GM23248 (cell line): ENCODE results near the gene MED20. TPM values are rescaled to one million over a fixed set of nuclear protein-coding genes. Genes with fewer than 3 reads are reported as not detected.
A peak's percentile ranks its signal among the peaks of the same experiment; 100 is the strongest.

Experiments used
- DNase-seq: peaks from one replicate; pipeline ENCODE4 v3.0.0-alpha.2; 2015
- H2AFZ ChIP-seq: fragments of 200-600 bp; sonication (generic); 2 replicates; pipeline ENCODE4 v1.6.1; 2016; ENCODE audit warnings: antibody characterized with exemption
- H3F3A ChIP-seq: fragments of 200-600 bp; sonication (generic); 2 replicates; pipeline ENCODE4 v1.6.1; 2016; ENCODE audit warnings: mild to moderate bottlenecking, antibody characterized with exemption, mixed run types; ENCODE audit not compliant: insufficient read depth
- H3K27ac ChIP-seq: fragments of 200-600 bp; sonication (generic); 2 replicates; pipeline ENCODE4 v1.5.1; 2016; ENCODE audit warnings: mild to moderate bottlenecking
- H3K27me3 ChIP-seq: fragments of 200-600 bp; sonication (generic); replicated peaks from 2 replicates; pipeline ENCODE4 v1.6.1; 2016; ENCODE audit warnings: mild to moderate bottlenecking; ENCODE audit not compliant: insufficient read depth
- H3K36me3 ChIP-seq: fragments of 200-600 bp; sonication (generic); 2 replicates; pipeline ENCODE4 v1.6.1; 2016; ENCODE audit warnings: low read depth, mild to moderate bottlenecking
- H3K4me1 ChIP-seq: fragments of 200-600 bp; sonication (generic); 2 replicates; pipeline ENCODE4 v1.6.1; 2016; ENCODE audit warnings: mild to moderate bottlenecking; ENCODE audit not compliant: insufficient read depth
- H3K4me2 ChIP-seq: fragments of 200-600 bp; sonication (generic); one replicate; pipeline ENCODE4 v1.6.1; 2016; ENCODE audit warnings: mild to moderate bottlenecking; ENCODE audit not compliant: unreplicated experiment
- H3K4me3 ChIP-seq: fragments of 200-600 bp; sonication (generic); 2 replicates; pipeline ENCODE4 v1.5.1; 2016; ENCODE audit warnings: mild to moderate bottlenecking
- H3K79me2 ChIP-seq: fragments of 200-600 bp; sonication (generic); 2 replicates; pipeline ENCODE4 v1.6.1; 2016; ENCODE audit warnings: mild to moderate bottlenecking; ENCODE audit not compliant: insufficient read depth
- H3K9ac ChIP-seq: fragments of 200-600 bp; sonication (generic); 2 replicates; pipeline ENCODE4 v1.6.1; 2016; ENCODE audit warnings: mild to moderate bottlenecking
- H3K9me2 ChIP-seq: fragments of 200-600 bp; sonication (generic); 2 replicates; pipeline ENCODE4 v1.6.1; 2016; ENCODE audit warnings: mixed run types, mild to moderate bottlenecking, moderate library complexity; ENCODE audit not compliant: insufficient read depth
- H3K9me3 ChIP-seq: fragments of 200-600 bp; sonication (generic); one replicate; pipeline ENCODE4 v1.6.1; 2017; ENCODE audit warnings: low read depth
- H4K20me1 ChIP-seq: fragments of 200-600 bp; sonication (generic); 2 replicates; pipeline ENCODE4 v1.6.0; 2016; ENCODE audit not compliant: insufficient read depth
- EZH2 ChIP-seq: fragments of 200-600 bp; sonication (generic); IDR thresholded peaks from 2 replicates; pipeline ENCODE4 v1.6.1; 2018; ENCODE audit warnings: antibody characterized with exemption, mild to moderate bottlenecking; ENCODE audit not compliant: insufficient read depth, poor library complexity, severe bottlenecking
- EZH2phosphoT487 ChIP-seq: fragments of 200-600 bp; sonication (generic); IDR thresholded peaks from 2 replicates; pipeline ENCODE4 v1.6.1; 2018; ENCODE audit warnings: antibody characterized with exemption, moderate library complexity, mild to moderate bottlenecking, low read depth; ENCODE audit not compliant: insufficient read depth
- WGBS, 2 experiments: methylation state at CpG; one replicate each; pipeline ENCODE4 v1.1.6; 2015 to 2017; ENCODE audit warnings: low lambda C conversion rate in 2 of 2, low coverage in 1 of 2; ENCODE audit errors: missing lambda C conversion rate in 2 of 2; 5-methylcytosine and 5-hydroxymethylcytosine counted together
- in situ Hi-C: fragments of 300-500 bp; cut with MboI; formaldehyde crosslinking; loops from 2 replicates; pipeline ENCODE4 v1.15.0; 2020
- polyA plus RNA-seq: library from polyadenylated mRNA; unstranded; fragments of >200 nt; fragmentation: Nextera tagmentation; extraction: Ambion mirVana; gene quantifications from 2 replicates; pipeline ENCODE4 v1.2.1, GENCODE V29; 2016
- total RNA-seq: library from RNA; depleted of rRNA; stranded (reverse); fragments of >200 nt; shearing (Covaris generic); gene quantifications from 2 replicates; pipeline ENCODE4 v1.2.3, GENCODE V29; 2014

The MED20 gene
- total and polyA plus RNA-seq, 2 experiments from 2014 or later = 24.2 to 30.6 TPM

DNA sequence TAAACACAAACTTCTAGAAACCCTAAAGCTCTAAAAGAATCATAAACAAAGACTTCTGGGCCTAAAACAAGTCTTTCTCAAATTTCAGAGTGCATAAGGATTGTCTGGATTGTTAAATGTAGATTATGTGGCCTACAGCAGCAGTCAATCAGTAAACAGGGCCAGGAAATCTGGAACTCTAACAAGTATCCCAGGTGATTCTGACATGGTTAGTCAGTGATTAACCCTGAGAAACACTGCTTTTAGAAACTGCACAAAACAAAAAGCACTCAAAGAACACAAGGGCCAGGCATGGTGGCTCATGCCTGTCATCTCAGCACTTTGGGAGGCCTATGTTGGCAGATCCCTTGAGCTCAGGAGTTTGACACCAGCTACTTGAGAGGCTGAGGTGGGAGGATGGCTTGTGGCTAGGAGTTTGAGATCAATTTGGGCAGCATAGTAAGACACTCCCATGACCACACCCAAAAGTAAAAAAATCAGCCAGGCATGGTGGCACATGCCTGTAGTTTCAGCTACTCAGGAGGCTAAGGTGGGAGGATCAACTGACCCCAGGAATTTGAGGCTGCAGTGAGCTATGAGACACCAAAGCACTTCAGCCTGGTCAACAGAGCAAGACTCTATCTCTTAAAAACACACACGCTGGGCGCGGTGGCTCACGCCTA lies 5.9 kb downstream of the MED20 start:
- TF ChIP-seq EZH2phosphoT487 = no peak
- no peak for TF ChIP-seq EZH2
- Histone ChIP-seq H3K4me2 (no peak overlapping the region), H3K4me1 (peaks cover 25% of the 10 kb centered on the region), H3K79me2 (peaks cover 77% of the 10 kb centered on the region), H3K4me3 (no peak overlapping the region), H3F3A (peaks cover 8% of the 10 kb centered on the region), H2AFZ (no peak overlapping the region), H3K9me3 (no peaks in the 10 kb centered on the region), H3K9me2 (no peaks in the 10 kb centered on the region), H3K9ac (no peak overlapping the region), H4K20me1 (no peaks in the 10 kb centered on the region), H3K36me3 (peaks cover 12% of the 10 kb centered on the region; the same call in 1 of the 2 replicates), H3K27me3 (no peaks in the 10 kb centered on the region), H3K27ac (no peak overlapping the region)
- no peak for DNase-seq
- in situ Hi-C loops = no loop called here
- 98 to 100% methylated on average over 4 of the region's 4 CpGs for WGBS, 2 experiments

DNA sequence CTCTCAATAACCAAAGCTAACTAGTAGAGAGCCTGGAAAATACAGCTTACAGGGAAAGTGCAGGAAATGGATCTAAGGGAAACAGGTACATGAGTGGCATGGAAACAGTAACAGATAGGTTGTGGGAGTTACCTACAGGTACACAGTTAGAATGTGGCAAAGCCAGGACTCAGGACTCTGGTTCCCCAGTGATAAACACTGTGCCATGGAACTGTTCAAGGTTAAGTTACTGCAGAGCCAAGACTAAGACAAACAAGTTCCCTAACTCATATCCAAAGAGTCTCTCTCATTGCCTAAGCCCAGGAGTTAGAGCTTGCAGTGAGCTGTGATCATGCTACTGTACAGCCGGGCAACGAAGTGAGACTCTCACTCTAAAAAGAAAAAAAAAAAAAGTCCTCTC lies 6.6 kb downstream of the MED20 start:
- peaks cover 76% of the 10 kb centered on the region for H3K79me2 ChIP-seq
- no peaks in the 10 kb centered on the region for H3K9me2 ChIP-seq
- no peak overlapping the region for H3K9ac ChIP-seq
- DNase-seq = no peak
- no peaks in the 10 kb centered on the region for H4K20me1 ChIP-seq
- H3K9me3 ChIP-seq = no peaks in the 10 kb centered on the region
- no peak overlapping the region for H3K27ac ChIP-seq
- H3K36me3 ChIP-seq = peaks cover 12% of the 10 kb centered on the region; the same call in 1 of the 2 replicates
- in situ Hi-C loops = no loop called here
- WGBS, 2 experiments = 77 to 81% methylated on average over 2 of the region's 2 CpGs
- no peak overlapping the region for H3K4me3 ChIP-seq
- TF ChIP-seq EZH2phosphoT487 = no peak
- TF ChIP-seq EZH2 = no peak
- no peak overlapping the region for H3K4me2 ChIP-seq
- no peak overlapping the region for H2AFZ ChIP-seq
- H3F3A ChIP-seq = peaks cover 8% of the 10 kb centered on the region
- no peaks in the 10 kb centered on the region for H3K27me3 ChIP-seq
- H3K4me1 ChIP-seq = peaks cover 19% of the 10 kb centered on the region

DNA sequence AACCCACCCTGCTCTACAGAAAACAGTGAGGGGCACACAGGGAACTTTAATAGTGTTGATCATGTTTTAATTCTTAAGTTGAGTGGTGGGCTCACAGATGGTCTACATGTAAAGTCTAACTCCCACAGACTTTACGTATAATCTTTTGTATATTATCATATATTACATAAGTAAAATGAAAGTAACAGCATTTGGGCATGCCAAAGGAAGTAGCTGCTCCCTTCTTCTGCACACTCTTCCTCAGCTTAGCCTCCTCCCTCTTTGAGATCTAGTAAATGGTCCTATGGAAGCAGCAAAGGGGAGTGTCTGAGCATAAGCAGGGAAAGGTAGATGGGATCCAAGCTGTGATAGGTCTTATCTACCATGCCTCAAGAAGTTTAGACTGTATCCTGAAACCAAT lies 11.2 kb downstream of the MED20 start:
- peaks cover 54% of the 10 kb centered on the region for H3K79me2 ChIP-seq
- no peak overlapping the region for H3K4me2 ChIP-seq
- in situ Hi-C loops = no loop called here
- no peaks in the 10 kb centered on the region for H3F3A ChIP-seq
- WGBS, 2 experiments = 94 to 97% methylated on average over 1 of the region's 1 CpG
- no peak overlapping the region for H2AFZ ChIP-seq
- H3K9ac ChIP-seq = no peak overlapping the region
- no peaks in the 10 kb centered on the region for H3K9me2 ChIP-seq
- DNase-seq = no peak
- no peaks in the 10 kb centered on the region for H3K27me3 ChIP-seq
- no peak overlapping the region for H3K4me3 ChIP-seq
- no peaks in the 10 kb centered on the region for H3K9me3 ChIP-seq
- TF ChIP-seq EZH2 = no peak
- TF ChIP-seq EZH2phosphoT487 = no peak
- peaks cover 20% of the 10 kb centered on the region for H3K36me3 ChIP-seq
- H4K20me1 ChIP-seq = no peaks in the 10 kb centered on the region
- H3K27ac ChIP-seq = no peak overlapping the region
- no peaks in the 10 kb centered on the region for H3K4me1 ChIP-seq

DNA sequence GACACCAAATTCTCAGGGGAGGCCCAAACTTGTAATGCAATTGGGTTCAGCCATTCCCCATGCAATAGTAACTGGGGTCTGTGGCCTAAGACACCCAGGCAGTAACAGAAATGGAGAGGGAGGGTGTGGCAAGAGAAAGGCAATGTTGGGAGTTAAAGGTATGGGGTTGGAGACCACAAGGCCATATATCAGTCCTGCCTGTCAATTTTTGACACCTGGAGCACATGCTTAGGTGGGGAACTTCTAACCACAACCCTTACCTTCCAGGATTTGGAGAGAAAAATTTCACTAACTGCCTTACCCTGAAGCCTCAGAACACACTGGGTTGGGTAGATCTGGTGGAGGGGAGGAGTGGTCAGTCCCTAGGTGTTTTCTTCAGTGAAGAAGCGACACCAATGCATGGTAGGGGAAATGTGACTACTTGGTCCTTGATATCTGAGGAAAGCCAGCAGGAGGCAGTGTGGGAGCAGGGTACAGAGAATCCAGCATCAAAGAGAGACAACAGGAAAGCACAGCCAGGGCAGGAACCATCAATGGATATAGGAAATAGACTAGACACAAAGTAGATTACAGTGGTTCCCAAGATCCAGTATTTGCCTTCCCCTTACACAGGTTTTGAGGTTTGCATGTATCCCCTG lies 18.9 kb downstream of the MED20 start:
- in situ Hi-C loops = no loop called here
- H3K4me2 ChIP-seq = no peak overlapping the region
- no peaks in the 10 kb centered on the region for H3K9me2 ChIP-seq
- H4K20me1 ChIP-seq = no peaks in the 10 kb centered on the region
- TF ChIP-seq EZH2 (no peak), EZH2phosphoT487 (no peak)
- WGBS, 2 experiments = 92 to 100% methylated on average over 1 of the region's 1 CpG
- H3F3A ChIP-seq = no peaks in the 10 kb centered on the region
- DNase-seq = peak; percentile 42
- H3K4me3 ChIP-seq = no peak overlapping the region
- H3K79me2 ChIP-seq = 0 out of 2 replicates have a peak, but pooled peaks cover 3% of the 10 kb centered on the region
- no peaks in the 10 kb centered on the region for H3K9me3 ChIP-seq
- no peak overlapping the region for H2AFZ ChIP-seq
- peaks cover 12% of the 10 kb centered on the region for H3K36me3 ChIP-seq
- no peaks in the 10 kb centered on the region for H3K27me3 ChIP-seq
- no peaks in the 10 kb centered on the region for H3K4me1 ChIP-seq
- no peak overlapping the region for H3K9ac ChIP-seq
- no peak overlapping the region for H3K27ac ChIP-seq
